ENCODE measurements around the gene CPNE4.

GRCh38 chr3:132038198-132038825 is 3.5 kb upstream of the CPNE4 start:
- no peak for TF ChIP-seq POLR2A (IDR thresholded peaks at IDR 0.05)
- TF ChIP-seq, protein P1, sequence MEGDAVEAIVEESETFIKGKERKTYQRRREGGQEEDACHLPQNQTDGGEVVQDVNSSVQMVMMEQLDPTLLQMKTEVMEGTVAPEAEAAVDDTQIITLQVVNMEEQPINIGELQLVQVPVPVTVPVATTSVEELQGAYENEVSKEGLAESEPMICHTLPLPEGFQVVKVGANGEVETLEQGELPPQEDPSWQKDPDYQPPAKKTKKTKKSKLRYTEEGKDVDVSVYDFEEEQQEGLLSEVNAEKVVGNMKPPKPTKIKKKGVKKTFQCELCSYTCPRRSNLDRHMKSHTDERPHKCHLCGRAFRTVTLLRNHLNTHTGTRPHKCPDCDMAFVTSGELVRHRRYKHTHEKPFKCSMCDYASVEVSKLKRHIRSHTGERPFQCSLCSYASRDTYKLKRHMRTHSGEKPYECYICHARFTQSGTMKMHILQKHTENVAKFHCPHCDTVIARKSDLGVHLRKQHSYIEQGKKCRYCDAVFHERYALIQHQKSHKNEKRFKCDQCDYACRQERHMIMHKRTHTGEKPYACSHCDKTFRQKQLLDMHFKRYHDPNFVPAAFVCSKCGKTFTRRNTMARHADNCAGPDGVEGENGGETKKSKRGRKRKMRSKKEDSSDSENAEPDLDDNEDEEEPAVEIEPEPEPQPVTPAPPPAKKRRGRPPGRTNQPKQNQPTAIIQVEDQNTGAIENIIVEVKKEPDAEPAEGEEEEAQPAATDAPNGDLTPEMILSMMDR (IDR thresholded peaks at IDR 0.05) = peak in 5 of 7 experiments; percentile 14 to 51 (median 29)
- no peak for TF ChIP-seq POLR2AphosphoS5 (IDR thresholded peaks at IDR 0.05)

Data from stomach (tissue), 4 donors.